B cell (primary cell): ENCODE results near the gene NEDD4. TPM values are rescaled to one million over a fixed set of nuclear protein-coding genes. Genes with fewer than 3 reads are reported as not detected.

Experiments used
- ATAC-seq: fragments of 200-7000 bp; cut with Tn5 transposase; one replicate; pipeline ENCODE4 v1.10.0; 2021; ENCODE audit warnings: low read depth, mild to moderate bottlenecking, moderate number of reproducible peaks, moderate library complexity
- CTCF ChIA-PET: fragments of 350-600 bp; sonication (Branson Sonifier 250); formaldehyde crosslinking; loops from one replicate; lab custom pipeline; 2021; ENCODE audit warnings: antibody characterized with exemption, inconsistent platforms; lab: Charles Lee
- POLR2A ChIA-PET: fragments of 350-600 bp; sonication (Branson Sonifier 250); formaldehyde crosslinking; loops from one replicate; lab custom pipeline; 2021; ENCODE audit warnings: antibody characterized with exemption; lab: Charles Lee
- DNase-seq: peaks from one replicate; pipeline ENCODE4 v3.0.0; 2013
- H2AFZ ChIP-seq: 2 replicates; pipeline ENCODE4 v1.6.1; 2012; ENCODE audit warnings: mild to moderate bottlenecking, low read depth, low read length; ENCODE audit not compliant: insufficient read depth, poor library complexity, severe bottlenecking
- H3K27ac ChIP-seq, 2 donors: 1 replicate in 1 of 2; 2 replicates in 1 of 2; pipeline ENCODE4 v1.5.1; 2012 to 2013; ENCODE audit warnings: low read length in 2 of 2, mild to moderate bottlenecking in 2 of 2, moderate library complexity in 1 of 2
- H3K27me3 ChIP-seq, 4 experiments: fragments of 200-600 bp in 1 of 4; sonication (generic) in 1 of 4; replicated peaks in 1 of 4; 1 replicate in 2 of 4; 2 replicates in 2 of 4; pipeline versions ENCODE4 v1.6.1 to v1.7.0; 2013 to 2016; ENCODE audit warnings: low read length in 3 of 4, mild to moderate bottlenecking in 2 of 4, mixed read lengths in 1 of 4, moderate library complexity in 1 of 4; ENCODE audit not compliant: insufficient read depth in 4 of 4, control insufficient read depth in 3 of 4; ENCODE audit errors: control extremely low read depth in 1 of 4
- H3K36me3 ChIP-seq, 2 experiments: replicated peaks in 1 of 2; 1 replicate in 1 of 2; 2 replicates in 1 of 2; pipeline versions ENCODE4 v1.6.1 to v1.7.1; 2013; ENCODE audit warnings: low read length in 1 of 2; ENCODE audit not compliant: insufficient read depth in 2 of 2, control insufficient read depth in 1 of 2; ENCODE audit errors: control extremely low read depth in 1 of 2, extremely low read depth in 1 of 2
- H3K4me1 ChIP-seq, 2 donors: fragments of 200-600 bp in 1 of 2; sonication (generic) in 1 of 2; 1 replicate in 1 of 2; 2 replicates in 1 of 2; pipeline versions ENCODE4 v1.5.1 to v1.6.1; 2013 to 2017; ENCODE audit warnings: low read length in 2 of 2; ENCODE audit not compliant: control insufficient read depth in 2 of 2, insufficient read depth in 2 of 2
- H3K4me2 ChIP-seq: replicated peaks from 2 replicates; pipeline ENCODE3; 2012; ENCODE audit warnings: mild to moderate bottlenecking, low read depth, low read length; ENCODE audit not compliant: poor library complexity, severe bottlenecking
- H3K4me3 ChIP-seq, 5 experiments: fragments of 200-600 bp in 1 of 5; sonication (generic) in 1 of 5; 1 replicate in 3 of 5; 2 replicates in 2 of 5; pipeline versions ENCODE4 v1.5.1 to v1.7.0; 2011 to 2016; ENCODE audit warnings: low read length in 4 of 5, mild to moderate bottlenecking in 4 of 5, low read depth in 2 of 5, control low read depth in 1 of 5, moderate library complexity in 1 of 5; ENCODE audit not compliant: insufficient read depth in 1 of 5; ENCODE audit errors: control extremely low read depth in 1 of 5, extremely low read depth in 1 of 5
- H3K79me2 ChIP-seq: fragments of 200-600 bp; sonication (generic); one replicate; pipeline ENCODE4 v1.6.0; 2016; ENCODE audit warnings: low read length; ENCODE audit not compliant: control insufficient read depth, insufficient read depth
- H3K9ac ChIP-seq: fragments of 200-600 bp; sonication (generic); 2 replicates; pipeline ENCODE4 v1.6.1; 2017; ENCODE audit warnings: mild to moderate bottlenecking, low read length, moderate library complexity
- H3K9me3 ChIP-seq, 3 donors: one replicate each; pipeline versions ENCODE4 v1.6.1 to v1.7.1; 2013; ENCODE audit warnings: low read length in 2 of 3; ENCODE audit not compliant: control insufficient read depth in 2 of 3, insufficient read depth in 1 of 3; ENCODE audit errors: control extremely low read depth in 1 of 3
- H4K20me1 ChIP-seq: 2 replicates; pipeline ENCODE4 v1.6.0; 2012; ENCODE audit warnings: mild to moderate bottlenecking, low read length; ENCODE audit not compliant: insufficient read depth, control insufficient read depth, poor library complexity, severe bottlenecking
- H3K27ac Mint-ChIP-seq: one replicate; pipeline ENCODE4 v1.8.0; 2021; ENCODE audit warnings: mixed read lengths
- H3K27me3 Mint-ChIP-seq: one replicate; pipeline ENCODE4 v1.8.0; 2021; ENCODE audit warnings: mixed read lengths
- H3K4me1 Mint-ChIP-seq: one replicate; pipeline ENCODE4 v1.8.0; 2021; ENCODE audit warnings: mixed read lengths
- H3K4me3 Mint-ChIP-seq: one replicate; pipeline ENCODE4 v1.8.0; 2021; ENCODE audit warnings: mixed read lengths
- H3K9me3 Mint-ChIP-seq: one replicate; pipeline ENCODE4 v1.8.0; 2022; ENCODE audit warnings: mixed read lengths; ENCODE audit not compliant: insufficient read depth
- CTCF ChIP-seq: fragments of 200-600 bp; IDR thresholded peaks from one replicate; pipeline ENCODE4 v1.8.0; 2022; ENCODE audit warnings: antibody characterized with exemption, mild to moderate bottlenecking
- EZH2 ChIP-seq: IDR thresholded peaks from 2 replicates; pipeline ENCODE4 v1.6.1; 2012; ENCODE audit warnings: borderline replicate concordance, low read depth, mild to moderate bottlenecking, moderate library complexity, low read length; ENCODE audit not compliant: insufficient read depth, poor library complexity, severe bottlenecking
- WGBS: methylation state at CpG from one replicate; pipeline ENCODE4 v1.1.5; 2013; ENCODE audit warnings: missing lambda C conversion rate; ENCODE audit not compliant: insufficient coverage; 5-methylcytosine and 5-hydroxymethylcytosine counted together
- intact Hi-C: fragments of 100-400 bp; cut with micrococcal nuclease; formaldehyde crosslinking; loops from one replicate; pipeline ENCODE4 v1.10.0; 2022
- polyA plus RNA-seq: library from polyadenylated mRNA; depleted of rRNA; stranded (reverse); fragments of >200 nt; gene quantifications from 2 replicates; pipeline ENCODE4 v1.2.3, GENCODE V29; 2012
- total RNA-seq, 2 donors: library from RNA; stranded (reverse); fragments of 120-200 nt in 1 of 2; gene quantifications; 1 replicate in 1 of 2; 2 replicates in 1 of 2; pipeline versions ENCODE4 v1.2.3 to v1.2.4, GENCODE V29; 2013 to 2022

NEDD4 gene
- total and polyA plus RNA-seq, 2 donors (not counting 1 experiment from before 2014, with no cell fraction given): 0.03 to 2.3 TPM

GRCh38 chr15:55916666-55917409 is 76.6 kb downstream of the NEDD4 start:
- Histone ChIP-seq H3K9me3 (no peaks in the 10 kb centered on the region), H3K9ac (no peak overlapping the region), H3K4me2 (no peak overlapping the region), H3K27me3 (no peaks in the 10 kb centered on the region), H4K20me1 (no peaks in the 10 kb centered on the region), H3K4me1 (no peaks in the 10 kb centered on the region), H3K4me3 (no peak overlapping the region), H3K27ac (no peak overlapping the region), H3K36me3 (no peaks in the 10 kb centered on the region), H3K79me2 (no peaks in the 10 kb centered on the region), H2AFZ (no peak overlapping the region)
- no peaks in the 10 kb centered on the region for H3K4me1 Mint-ChIP-seq
- CTCF ChIA-PET: interaction anchor here (1.2 kb wide), 1 partner anchor 9 kb away, joined by 3 read pairs; no protein-coding TSS in a partner anchor
- DNase-seq: no peak
- no peaks in the 10 kb centered on the region for H3K27me3 Mint-ChIP-seq
- no peak for ATAC-seq
- no peak overlapping the region for H3K4me3 Mint-ChIP-seq
- intact Hi-C loops: no loop called here
- H3K27ac Mint-ChIP-seq: no peak overlapping the region
- no peaks in the 10 kb centered on the region for H3K9me3 Mint-ChIP-seq
- TF ChIP-seq EZH2 (no peak), CTCF (no peak)
- POLR2A ChIA-PET: no interaction called here
- 98% methylated on average over 9 of the region's 11 CpGs for WGBS

- no peaks in the 10 kb centered on the region for H3K79me2 ChIP-seq
- no peak overlapping the region for H3K4me3 ChIP-seq
- H3K4me1 ChIP-seq: no peaks in the 10 kb centered on the region
- no peak for DNase-seq
- H2AFZ ChIP-seq: no peak overlapping the region
- H4K20me1 ChIP-seq: no peaks in the 10 kb centered on the region
- CTCF ChIA-PET: no interaction called here
- WGBS: 86% methylated on average over 2 of the region's 6 CpGs
- no peaks in the 10 kb centered on the region for H3K36me3 ChIP-seq
- H3K4me2 ChIP-seq: no peak overlapping the region
- H3K27ac ChIP-seq: no peak overlapping the region
- intact Hi-C loops: no loop called here
- H3K27me3 Mint-ChIP-seq: no peaks in the 10 kb centered on the region
- H3K9ac ChIP-seq: no peak overlapping the region
- no peak overlapping the region for H3K27ac Mint-ChIP-seq
- H3K27me3 ChIP-seq: no peaks in the 10 kb centered on the region
- H3K4me1 Mint-ChIP-seq: no peaks in the 10 kb centered on the region
- H3K4me3 Mint-ChIP-seq: no peak overlapping the region
- POLR2A ChIA-PET: no interaction called here
- TF ChIP-seq CTCF (no peak), EZH2 (no peak)
- no peaks in the 10 kb centered on the region for H3K9me3 Mint-ChIP-seq
- no peaks in the 10 kb centered on the region for H3K9me3 ChIP-seq
- no peak for ATAC-seq
These were observed 77.4 kb downstream of the NEDD4 start for GRCh38 chr15:55915876-55916567.
